Caki2 (cell line): Measurements from ENCODE around the gene CD2AP. TPM values are rescaled to one million over a fixed set of nuclear protein-coding genes. Genes with fewer than 3 reads are reported as not detected.
"Not testable (repeated sequence)": the region's sequence is repeated elsewhere in the genome, so short reads cannot be mapped to it uniquely, and the experiment has no call there.

Source experiments
- DNase-seq: peaks from one replicate; pipeline ENCODE4 v3.0.0-alpha.2; 2015; ENCODE audit warnings: low read depth
- in situ Hi-C: cut with HindIII; loops from 2 replicates; pipeline ENCODE4 v1.10.0; 2016; ENCODE audit warnings: low sequenced_read_pairs, low pct_unique_long_range_greater_than_20kb, mixed read lengths
- total RNA-seq: library from RNA; depleted of rRNA; stranded (reverse); fragments of >200 nt; shearing (Covaris generic); gene quantifications from 2 replicates; pipeline ENCODE4 v1.2.3, GENCODE V29; 2014; ENCODE audit warnings: low replicate concordance

The CD2AP gene
- total RNA-seq, 1 experiment from 2014 or later = 53.2 TPM

- DNase-seq = no peak
- in situ Hi-C loops = no loop called here
Measured at GRCh38 chr6:47454713-47455396, 22.7 kb upstream of the CD2AP start.

GRCh38 chr6:47455533-47456209, 21.9 kb upstream of the CD2AP start:
- DNase-seq = no peak
- in situ Hi-C loops = no loop called here

GRCh38 chr6:47456536-47456975, 21.0 kb upstream of the CD2AP start:
- DNase-seq = no peak
- in situ Hi-C loops = no loop called here

GRCh38 chr6:47457370-47457769, 20.2 kb upstream of the CD2AP start:
- DNase-seq = no peak
- in situ Hi-C loops = no loop called here

- in situ Hi-C loops = no loop called here
- peak; percentile 74 for DNase-seq
Measured at GRCh38 chr6:47464052-47464451, 13.5 kb upstream of the CD2AP start.

- DNase-seq = no peak
- in situ Hi-C loops = no loop called here
Measured at GRCh38 chr6:47465117-47465516, 12.5 kb upstream of the CD2AP start.

GRCh38 chr6:47471911-47472310, 5.7 kb upstream of the CD2AP start:
- in situ Hi-C loops = no loop called here
- no peak for DNase-seq

- DNase-seq = no peak
- in situ Hi-C loops = no loop called here
Measured at GRCh38 chr6:47473791-47474346, 3.7 kb upstream of the CD2AP start.

- no peak for DNase-seq
- in situ Hi-C loops = no loop called here
Measured at GRCh38 chr6:47475319-47475816, 2.2 kb upstream of the CD2AP start.

- in situ Hi-C loops = no loop called here
- DNase-seq = peak; percentile 67
Measured at GRCh38 chr6:47476781-47477496, 650 bp upstream of the CD2AP start.

- in situ Hi-C loops = no loop called here
Measured at GRCh38 chr6:47478233-47479139, 897 bp downstream of the CD2AP start.

GRCh38 chr6:47479140-47479508, 1.5 kb downstream of the CD2AP start:
- in situ Hi-C loops = no loop called here
- no peak for DNase-seq

More at GRCh38 chr6:47478233-47479139, 897 bp downstream of the CD2AP start:
- DNase-seq = no peak

- no peak for DNase-seq
- in situ Hi-C loops = no loop called here
Measured at GRCh38 chr6:47479874-47480273, 2.3 kb downstream of the CD2AP start.

- in situ Hi-C loops, DNase-seq: not testable (repeated sequence)
Measured at GRCh38 chr6:47481213-47481612, 3.6 kb downstream of the CD2AP start.

- in situ Hi-C loops = no loop called here
- DNase-seq = no peak
Measured at GRCh38 chr6:47481806-47482205, 4.2 kb downstream of the CD2AP start.

- in situ Hi-C loops = no loop called here
- no peak for DNase-seq
Measured at GRCh38 chr6:47483516-47483852, 5.9 kb downstream of the CD2AP start.

- peak; percentile 88 for DNase-seq
- in situ Hi-C loops = no loop called here
Measured at GRCh38 chr6:47483853-47484546, 6.4 kb downstream of the CD2AP start.
